Naive B cell (primary cell): ENCODE data around the gene ZNF362. TPM values are rescaled to one million over a fixed set of nuclear protein-coding genes. Genes with fewer than 3 reads are reported as not detected.

ENCODE experiments used
- ATAC-seq, 2 donors: fragments of 150-1000 bp; cut with Tn5 transposase; 2 replicates each; pipeline ENCODE4 v1.10.0; 2021; ENCODE audit warnings: low read depth in 2 of 2, mild to moderate bottlenecking in 2 of 2, moderate library complexity in 2 of 2
- DNase-seq: peaks from one replicate; pipeline ENCODE4 v3.0.0; 2022
- H3K27ac Mint-ChIP-seq, 6 donors: one replicate each; pipeline ENCODE4 v1.8.0; 2020 to 2022; ENCODE audit warnings: mild to moderate bottlenecking in 6 of 6, mixed read lengths in 6 of 6, moderate library complexity in 5 of 6, inconsistent platforms in 2 of 6
- H3K27me3 Mint-ChIP-seq, 3 donors: one replicate each; pipeline ENCODE4 v1.8.0; 2021 to 2022; ENCODE audit warnings: mixed read lengths in 3 of 3, mild to moderate bottlenecking in 1 of 3
- H3K36me3 Mint-ChIP-seq, 2 donors: one replicate each; pipeline ENCODE4 v1.8.0; 2020 to 2022; ENCODE audit warnings: mixed read lengths in 2 of 2, inconsistent platforms in 1 of 2, mild to moderate bottlenecking in 1 of 2
- H3K4me1 Mint-ChIP-seq, 3 donors: one replicate each; pipeline ENCODE4 v1.8.0; 2020 to 2022; ENCODE audit warnings: mixed read lengths in 3 of 3, inconsistent platforms in 1 of 3, mild to moderate bottlenecking in 1 of 3, moderate library complexity in 1 of 3
- H3K4me3 Mint-ChIP-seq, 8 donors: one replicate each; pipeline ENCODE4 v1.8.0; 2020 to 2022; ENCODE audit warnings: mild to moderate bottlenecking in 8 of 8, mixed read lengths in 8 of 8, moderate library complexity in 8 of 8, inconsistent platforms in 2 of 8
- H3K9me3 Mint-ChIP-seq, 7 donors: one replicate each; pipeline ENCODE4 v1.8.0; 2020 to 2022; ENCODE audit warnings: mixed read lengths in 7 of 7, mild to moderate bottlenecking in 5 of 7, inconsistent platforms in 2 of 7, moderate library complexity in 1 of 7
- polyA plus RNA-seq, 6 donors: library from polyadenylated mRNA; unstranded; fragments of 300-500 nt; fragmentation: Illumina TruSeq; gene quantifications; one replicate each; pipeline ENCODE4 v1.2.3, GENCODE V29; 2021; ENCODE audit warnings: low read depth in 6 of 6

ZNF362 gene
- polyA plus RNA-seq, 6 donors from 2014 or later: 10.0 to 25.5 (median 12.7) TPM

DNA sequence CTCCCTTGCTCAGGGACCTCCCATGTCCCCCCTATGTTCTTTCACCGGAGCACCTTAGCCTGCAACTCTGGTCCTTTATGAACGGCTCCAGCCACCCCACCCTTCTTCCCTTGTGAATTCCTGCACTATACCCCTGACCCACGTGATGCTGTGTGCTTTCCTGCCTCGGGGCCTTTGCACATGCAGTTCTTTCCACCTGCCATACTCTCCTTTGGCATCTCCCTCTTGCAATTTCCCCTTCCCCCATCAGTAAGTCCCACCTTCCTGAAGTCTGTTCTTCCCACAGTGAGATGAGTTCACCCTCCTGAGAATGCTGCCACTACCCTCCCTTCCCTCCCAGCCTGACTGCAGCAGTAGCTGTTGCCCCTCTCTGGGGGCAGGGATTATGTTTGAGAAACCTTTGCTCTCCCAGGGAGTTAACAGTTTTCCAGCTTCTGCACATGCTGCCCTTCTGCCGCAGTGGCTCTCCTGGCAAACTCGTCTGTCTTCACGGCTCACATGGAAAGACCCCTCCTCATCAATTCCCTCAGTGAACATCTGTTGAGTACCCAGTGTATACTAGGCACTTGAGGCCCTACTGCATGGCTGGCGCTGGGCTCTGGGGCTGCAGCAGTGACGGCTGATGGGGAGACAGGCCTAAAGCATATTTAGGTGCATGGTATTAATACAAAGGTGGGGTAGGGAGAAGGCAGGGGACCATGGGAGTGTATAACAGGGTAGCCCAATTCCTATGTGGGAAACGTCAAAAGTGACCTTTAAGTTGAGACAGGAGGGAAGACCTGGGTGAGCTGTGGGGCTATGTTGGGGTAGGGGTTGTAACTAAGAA is 9.7 kb downstream of the ZNF362 start:
- H3K27me3 Mint-ChIP-seq: no peaks in the 10 kb centered on the region
- H3K27ac Mint-ChIP-seq: no peak overlapping the region
- H3K4me1 Mint-ChIP-seq: peaks cover 28 to 42% (median 39%) of the 10 kb centered on the region in 3 donors
- DNase-seq: no peak
- no peaks in the 10 kb centered on the region for H3K9me3 Mint-ChIP-seq
- no peaks in the 10 kb centered on the region for H3K36me3 Mint-ChIP-seq
- no peak for ATAC-seq
- H3K4me3 Mint-ChIP-seq: no peak overlapping the region

DNA sequence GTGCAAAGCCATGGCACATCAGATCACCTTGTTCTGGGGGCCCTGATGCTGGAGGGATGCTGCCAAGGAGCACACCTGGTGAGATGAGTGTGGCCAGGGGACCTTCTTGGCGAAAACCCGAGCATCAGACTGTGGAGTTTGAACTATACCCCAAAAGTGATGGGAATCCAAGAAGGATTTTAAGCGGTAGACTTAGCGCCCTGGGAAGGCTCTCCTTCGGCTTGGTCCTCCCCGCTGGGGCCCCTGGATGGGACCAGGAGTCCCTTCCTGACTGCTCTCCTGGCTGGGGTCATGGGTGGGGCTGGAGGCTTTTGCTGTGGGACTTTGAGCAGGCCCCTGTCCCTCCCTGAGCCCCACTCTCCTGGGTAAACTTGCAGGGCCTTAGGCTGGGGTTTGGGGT is 10.5 kb downstream of the ZNF362 start:
- H3K27ac Mint-ChIP-seq: peak overlapping the region in 1 of 6 donors; percentile 75

DNA sequence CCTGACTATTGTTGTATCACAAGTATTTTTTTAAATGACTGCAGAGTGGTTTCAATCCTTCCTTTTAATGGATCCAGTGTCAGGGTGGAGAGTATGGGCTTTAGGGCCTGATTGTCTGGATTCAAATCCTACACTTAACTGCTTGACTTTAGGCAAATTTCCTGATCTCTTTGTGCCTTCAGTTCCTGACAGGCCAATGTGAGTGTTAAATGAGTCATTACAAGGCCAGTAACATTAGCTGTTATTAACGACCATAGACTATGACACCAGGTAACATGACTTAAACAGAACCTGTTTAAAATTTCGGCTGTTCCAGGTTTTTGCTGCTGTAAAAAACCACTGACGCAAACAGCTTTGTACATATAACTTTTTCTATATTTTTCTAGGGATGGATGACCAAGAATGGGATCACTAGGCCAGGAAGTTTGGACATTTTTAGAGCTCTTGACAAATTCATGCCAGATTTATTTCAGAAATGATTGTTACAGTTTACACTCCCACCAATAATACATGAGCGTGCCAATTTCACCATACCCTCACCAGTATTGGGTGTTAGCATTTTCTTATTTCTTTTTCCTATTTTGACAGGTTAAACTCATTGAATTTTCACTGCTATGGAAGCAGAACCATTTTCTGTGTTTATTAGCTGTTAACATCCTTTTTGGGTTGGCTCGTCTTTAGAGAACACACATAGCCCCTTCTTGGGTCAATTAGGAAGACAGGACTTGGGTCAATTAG is 11.3 kb downstream of the ZNF362 start:
- Mint-ChIP-seq H3K27me3 (no peaks in the 10 kb centered on the region), H3K4me3 (no peak overlapping the region), H3K4me1 (peaks cover 31 to 45% (median 42%) of the 10 kb centered on the region in 3 donors), H3K36me3 (no peaks in the 10 kb centered on the region), H3K27ac (peak overlapping the region in 1 of 6 donors; percentile 48), H3K9me3 (no peaks in the 10 kb centered on the region)
- ATAC-seq: no peak
- DNase-seq: no peak

More for the DNA sequence above, 10.5 kb downstream of the ZNF362 start:
- H3K36me3 Mint-ChIP-seq: no peaks in the 10 kb centered on the region
- H3K27me3 Mint-ChIP-seq: no peaks in the 10 kb centered on the region
- ATAC-seq: no peak
- H3K4me3 Mint-ChIP-seq: no peak overlapping the region
- H3K4me1 Mint-ChIP-seq: peaks cover 28 to 43% (median 42%) of the 10 kb centered on the region in 3 donors
- H3K9me3 Mint-ChIP-seq: no peaks in the 10 kb centered on the region
- DNase-seq: no peak

DNA sequence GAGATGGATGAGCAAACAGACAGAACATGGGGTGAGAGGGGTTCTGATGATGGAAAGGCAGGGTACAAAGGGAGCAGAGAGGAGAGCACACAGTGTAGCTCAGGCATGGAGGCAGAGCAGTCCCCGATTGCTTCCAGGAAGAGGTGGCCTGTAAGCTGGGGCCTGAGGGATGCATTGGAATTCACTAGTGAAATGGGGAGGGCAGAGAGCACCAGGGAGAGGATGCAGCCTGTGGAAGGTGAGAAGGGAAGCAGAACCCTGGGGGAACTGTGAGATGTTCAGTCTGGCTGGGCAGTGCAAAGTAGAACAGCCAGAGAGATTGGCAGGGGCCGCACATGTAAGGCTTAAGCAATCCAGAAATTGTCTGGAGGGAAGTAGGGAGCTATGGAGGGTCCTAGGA is 12.2 kb downstream of the ZNF362 start:
- ATAC-seq (no peak), DNase-seq (no peak)
- Mint-ChIP-seq H3K27me3 (no peaks in the 10 kb centered on the region), H3K36me3 (no peaks in the 10 kb centered on the region), H3K27ac (peak overlapping the region in 3 of 6 donors; percentile 9 to 90 (median 48)), H3K9me3 (no peaks in the 10 kb centered on the region), H3K4me1 (peaks cover 30 to 47% (median 44%) of the 10 kb centered on the region in 3 donors), H3K4me3 (no peak overlapping the region)

DNA sequence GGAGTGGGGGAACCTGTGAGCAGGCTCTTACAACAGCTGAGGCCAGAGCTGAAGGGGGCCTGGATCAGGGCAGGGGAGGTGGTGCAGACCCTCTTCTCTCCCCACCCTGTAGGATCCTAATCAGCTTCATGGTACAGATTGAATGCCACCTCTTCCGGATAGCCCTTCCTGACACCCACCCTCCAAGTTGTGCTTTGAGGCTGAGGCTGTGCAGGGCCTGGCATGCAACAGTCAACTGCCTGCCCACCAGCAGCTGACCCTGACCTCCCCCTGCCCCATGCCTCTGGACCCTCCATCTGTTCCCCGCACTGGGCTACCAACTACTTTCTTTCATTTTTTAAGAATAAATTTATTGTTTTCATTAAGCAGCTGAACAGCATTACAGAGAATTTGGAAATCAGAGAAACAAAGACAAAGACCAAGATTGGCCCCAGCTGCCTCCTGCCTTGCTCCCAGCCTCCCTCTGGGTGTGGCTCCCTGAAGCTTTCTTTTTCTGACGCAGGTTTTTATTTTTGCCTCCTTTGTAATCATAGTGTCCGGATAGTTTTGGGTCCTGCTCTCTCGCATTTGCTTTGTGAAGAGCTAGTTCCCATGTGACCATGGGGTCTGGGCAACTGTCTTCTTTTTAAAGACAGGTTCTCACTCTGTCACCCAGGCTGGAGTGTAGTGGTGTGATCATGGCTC is 12.8 kb downstream of the ZNF362 start:
- Mint-ChIP-seq H3K4me1 (peaks cover 32 to 45% (median 43%) of the 10 kb centered on the region in 3 donors), H3K9me3 (no peaks in the 10 kb centered on the region), H3K36me3 (no peaks in the 10 kb centered on the region), H3K4me3 (no peak overlapping the region), H3K27me3 (no peaks in the 10 kb centered on the region), H3K27ac (peak overlapping the region in 1 of 6 donors; percentile 37)
- DNase-seq (no peak), ATAC-seq (no peak)

DNA sequence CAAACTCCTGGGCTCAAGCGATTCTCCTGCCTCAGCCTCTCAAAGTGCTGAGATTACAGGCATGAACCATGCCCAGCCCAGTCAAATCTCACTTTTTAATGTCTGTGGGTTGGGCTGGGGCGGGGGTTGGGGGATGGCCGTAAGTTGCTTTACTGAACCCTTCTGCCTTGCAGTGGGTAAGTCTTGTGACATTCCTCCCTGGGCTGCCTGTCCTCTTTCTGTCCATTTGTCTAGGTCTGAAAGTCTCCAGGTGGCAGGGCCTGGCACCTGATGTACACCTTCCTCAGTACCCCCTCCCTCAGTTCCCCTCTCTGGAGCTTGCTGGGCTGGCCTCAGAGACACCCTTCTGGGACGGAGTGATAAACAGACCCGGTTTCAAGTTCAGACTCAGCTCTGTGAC is 13.3 kb downstream of the ZNF362 start:
- no peaks in the 10 kb centered on the region for H3K9me3 Mint-ChIP-seq
- peaks cover 35 to 49% (median 48%) of the 10 kb centered on the region in 3 donors for H3K4me1 Mint-ChIP-seq
- H3K27me3 Mint-ChIP-seq: no peaks in the 10 kb centered on the region
- no peaks in the 10 kb centered on the region for H3K36me3 Mint-ChIP-seq
- no peak for ATAC-seq
- no peak overlapping the region for H3K4me3 Mint-ChIP-seq
- no peak for DNase-seq
- no peak overlapping the region for H3K27ac Mint-ChIP-seq

DNA sequence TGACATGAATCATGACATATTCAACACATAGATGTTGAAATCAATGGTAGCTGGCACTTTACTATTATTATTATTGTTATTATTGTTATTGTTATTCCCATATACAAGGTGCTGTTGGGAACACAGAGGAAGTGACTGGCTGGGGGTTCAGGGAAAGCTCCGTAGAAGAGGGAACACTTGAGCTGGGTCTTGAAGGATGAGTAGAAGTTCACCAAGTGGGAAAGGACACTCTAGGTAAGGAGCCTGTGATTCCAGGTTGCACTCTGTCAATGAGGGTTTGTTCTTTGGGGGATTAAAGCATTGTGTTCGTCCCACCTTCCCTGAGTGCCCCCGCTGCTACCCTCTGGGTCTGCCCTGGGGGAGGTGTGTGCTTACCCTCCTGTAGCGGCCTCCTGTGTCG is 14.1 kb downstream of the ZNF362 start:
- no peak for ATAC-seq
- Mint-ChIP-seq H3K4me1 (peaks cover 35 to 49% (median 49%) of the 10 kb centered on the region in 3 donors), H3K27me3 (no peaks in the 10 kb centered on the region), H3K36me3 (no peaks in the 10 kb centered on the region), H3K4me3 (no peak overlapping the region), H3K27ac (no peak overlapping the region), H3K9me3 (no peaks in the 10 kb centered on the region)
- DNase-seq: no peak

DNA sequence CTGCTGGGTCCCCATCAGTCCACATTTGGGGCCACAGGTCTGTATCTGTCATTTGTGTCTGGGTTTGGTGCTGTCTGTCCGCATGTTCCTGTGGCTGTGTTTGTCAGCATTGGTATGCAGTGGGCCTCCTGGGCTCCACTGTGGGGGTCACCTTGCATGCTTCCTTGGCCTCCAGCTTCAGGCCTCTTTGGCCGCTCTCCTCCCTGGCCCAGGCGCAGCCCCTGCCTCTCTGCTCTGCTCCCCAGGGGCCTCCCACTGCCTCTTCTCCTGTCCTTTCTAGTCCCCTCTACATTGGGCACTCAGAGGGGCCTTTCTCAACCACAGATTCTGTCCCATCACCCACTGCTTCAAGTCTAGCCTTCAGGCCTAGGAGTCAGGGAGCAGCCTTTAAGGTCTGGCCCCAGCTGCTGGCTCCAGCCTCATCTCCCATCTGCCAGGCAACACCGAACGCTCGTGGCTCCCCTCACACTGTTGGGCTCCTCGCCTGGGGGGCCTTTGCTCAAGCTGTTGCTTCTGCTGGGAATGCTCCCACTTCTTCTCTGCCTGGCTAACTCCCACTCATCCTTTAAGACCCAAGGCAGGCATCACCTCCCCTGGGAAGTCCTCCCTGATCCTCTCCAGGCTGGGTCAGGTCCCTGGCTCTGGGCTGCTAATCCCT is 14.6 kb downstream of the ZNF362 start:
- no peak overlapping the region for H3K4me3 Mint-ChIP-seq
- no peaks in the 10 kb centered on the region for H3K27me3 Mint-ChIP-seq
- no peaks in the 10 kb centered on the region for H3K36me3 Mint-ChIP-seq
- no peak for ATAC-seq
- no peak for DNase-seq
- peak overlapping the region in 2 of 6 donors; percentile 48 to 61 for H3K27ac Mint-ChIP-seq
- no peaks in the 10 kb centered on the region for H3K9me3 Mint-ChIP-seq
- peaks cover 35 to 46% (median 45%) of the 10 kb centered on the region in 3 donors for H3K4me1 Mint-ChIP-seq

DNA sequence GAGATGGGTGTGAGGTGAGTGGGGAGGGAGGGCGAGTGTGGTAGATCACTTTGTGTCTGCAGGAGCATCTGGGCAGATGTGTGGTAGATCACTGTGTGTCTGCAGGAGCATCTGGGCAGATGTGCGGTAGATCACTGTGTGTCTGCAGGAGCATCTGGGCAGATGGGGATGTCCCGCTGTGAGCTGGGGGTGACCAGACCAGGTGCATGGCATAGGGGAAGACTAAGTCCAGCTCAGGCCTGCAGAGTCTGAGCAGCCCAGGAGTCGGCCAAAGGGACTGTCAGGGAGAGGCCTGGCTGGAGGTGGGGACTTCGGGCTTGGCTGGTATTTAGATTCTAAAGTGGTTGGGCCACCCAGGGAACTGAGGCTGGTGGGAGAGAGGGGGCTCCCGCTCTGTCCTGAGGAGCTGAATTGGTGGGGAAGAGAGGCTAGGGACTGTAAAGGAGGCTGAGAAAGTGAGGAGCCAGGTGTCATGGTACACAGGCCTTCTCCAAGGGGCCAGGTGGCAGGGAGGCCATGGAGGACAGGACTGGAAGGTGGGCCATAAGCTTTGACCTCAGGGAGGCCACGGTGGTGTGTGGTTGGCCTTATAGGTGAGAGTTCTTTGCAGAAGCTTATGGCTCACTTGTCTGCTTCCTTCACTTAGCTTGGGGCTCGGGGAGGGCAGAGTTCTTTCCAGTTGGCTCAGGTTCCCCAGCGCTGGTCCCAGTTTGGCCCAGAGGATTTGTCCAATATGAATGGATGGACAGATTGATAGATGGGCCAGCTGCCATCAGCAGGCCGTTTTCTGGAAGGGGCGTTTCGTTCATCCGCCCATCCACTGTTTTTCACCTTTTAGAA is 15.6 kb downstream of the ZNF362 start:
- no peak overlapping the region for H3K4me3 Mint-ChIP-seq
- ATAC-seq: no peak
- peak overlapping the region in 5 of 6 donors; percentile 21 to 73 (median 34) for H3K27ac Mint-ChIP-seq
- H3K36me3 Mint-ChIP-seq: peaks cover 3 to 5% of the 10 kb centered on the region in 2 donors
- no peak for DNase-seq
- no peaks in the 10 kb centered on the region for H3K9me3 Mint-ChIP-seq
- peaks cover 35 to 41% (median 41%) of the 10 kb centered on the region in 3 donors for H3K4me1 Mint-ChIP-seq
- H3K27me3 Mint-ChIP-seq: no peaks in the 10 kb centered on the region

DNA sequence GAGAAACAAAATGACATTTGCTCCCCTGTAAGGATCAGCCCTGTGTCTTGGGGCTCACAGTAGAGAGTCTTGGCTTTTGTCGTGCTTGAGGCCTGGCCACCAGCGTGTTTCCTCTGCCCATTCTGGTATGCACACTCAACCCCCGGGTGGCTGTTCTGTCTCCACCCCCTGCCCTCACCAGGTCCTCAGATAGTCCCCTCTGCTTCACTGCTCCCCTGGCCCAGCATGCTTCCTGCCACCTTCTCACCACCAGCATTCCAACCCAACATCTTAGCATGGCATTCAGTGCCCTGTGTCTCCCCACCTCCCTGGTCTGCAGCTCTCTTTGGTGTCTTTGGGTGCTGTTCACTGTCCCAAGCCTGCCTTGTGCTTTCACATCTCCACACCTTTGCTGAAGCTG is 16.2 kb downstream of the ZNF362 start:
- Mint-ChIP-seq H3K36me3 (peaks cover 8 to 11% of the 10 kb centered on the region in 2 donors), H3K4me1 (peaks cover 32 to 41% (median 36%) of the 10 kb centered on the region in 3 donors), H3K27ac (peak overlapping the region in 2 of 6 donors; percentile 34 to 47), H3K27me3 (no peaks in the 10 kb centered on the region), H3K9me3 (no peaks in the 10 kb centered on the region), H3K4me3 (no peak overlapping the region)
- DNase-seq (no peak), ATAC-seq (no peak)

DNA sequence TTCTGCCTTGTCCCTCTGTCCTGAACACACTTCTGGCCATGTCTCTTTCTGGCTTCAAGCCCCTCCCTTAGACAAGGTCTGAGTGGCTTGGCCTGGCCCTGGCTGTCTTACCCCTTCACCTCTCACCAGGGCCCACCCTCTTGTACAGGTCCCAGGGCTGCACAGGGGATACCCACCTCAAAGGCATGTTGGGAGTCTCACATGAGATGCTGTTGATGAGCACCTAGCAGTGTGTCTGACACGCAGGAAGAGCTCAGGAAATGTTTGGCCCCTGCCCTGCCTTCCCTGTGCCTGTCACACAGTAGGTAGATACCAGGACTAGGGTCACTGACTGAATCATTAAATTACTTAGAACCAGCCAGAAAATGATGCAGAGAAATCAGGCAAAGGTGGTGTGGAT is 16.6 kb downstream of the ZNF362 start:
- H3K4me3 Mint-ChIP-seq: no peak overlapping the region
- H3K4me1 Mint-ChIP-seq: peaks cover 32 to 41% (median 35%) of the 10 kb centered on the region in 3 donors
- no peaks in the 10 kb centered on the region for H3K27me3 Mint-ChIP-seq
- ATAC-seq (no peak), DNase-seq (no peak)
- peak overlapping the region in 2 of 6 donors; percentile 34 to 55 for H3K27ac Mint-ChIP-seq
- H3K9me3 Mint-ChIP-seq: no peaks in the 10 kb centered on the region
- peaks cover 8 to 13% of the 10 kb centered on the region in 2 donors for H3K36me3 Mint-ChIP-seq

DNA sequence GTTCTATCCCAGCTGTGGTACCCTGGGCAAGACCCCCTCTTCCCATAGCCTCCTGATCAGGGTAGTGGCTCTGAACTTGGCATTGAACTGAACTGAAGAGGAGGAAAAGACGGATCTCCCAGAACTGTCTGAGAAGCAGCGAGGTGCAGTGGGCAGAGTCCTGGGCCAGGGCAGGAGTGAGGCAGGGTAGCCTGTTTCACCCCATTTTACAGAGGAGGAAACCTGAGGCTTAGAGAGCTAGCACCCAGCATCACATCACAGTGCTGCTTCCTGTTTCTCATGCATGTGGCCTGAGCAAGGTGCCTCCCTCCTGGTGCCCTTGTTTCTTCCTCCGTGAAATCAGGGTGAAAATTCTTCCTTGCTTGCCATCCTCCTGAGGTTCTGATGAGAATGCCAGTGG is 17.1 kb downstream of the ZNF362 start:
- peak overlapping the region in 1 of 6 donors; percentile 72 for H3K27ac Mint-ChIP-seq
- no peaks in the 10 kb centered on the region for H3K9me3 Mint-ChIP-seq
- H3K27me3 Mint-ChIP-seq: no peaks in the 10 kb centered on the region
- H3K4me1 Mint-ChIP-seq: peaks cover 31 to 38% (median 32%) of the 10 kb centered on the region in 3 donors
- DNase-seq (no peak), ATAC-seq (no peak)
- H3K4me3 Mint-ChIP-seq: no peak overlapping the region
- peaks cover 8 to 13% of the 10 kb centered on the region in 2 donors for H3K36me3 Mint-ChIP-seq
